Measurements from ENCODE around the gene KAZN.

The KAZN gene

GRCh38 chr1:14655385-14655784, 56.9 kb downstream of the KAZN start:
- DNase-seq: no peak
- no peaks in the 10 kb centered on the region for H3K9me3 Mint-ChIP-seq
- no peaks in the 10 kb centered on the region for H3K36me3 Mint-ChIP-seq (ENCODE audit: low read depth)
- H3K4me1 Mint-ChIP-seq (ENCODE audit: low read depth): no peaks in the 10 kb centered on the region
- no peak overlapping the region for H3K27ac Mint-ChIP-seq
- peaks cover 6% of the 10 kb centered on the region for H3K27me3 Mint-ChIP-seq
- H3K4me3 Mint-ChIP-seq: no peak overlapping the region

- H3K4me1 Mint-ChIP-seq (ENCODE audit: low read depth): no peaks in the 10 kb centered on the region
- peaks cover 14% of the 10 kb centered on the region for H3K27me3 Mint-ChIP-seq
- H3K27ac Mint-ChIP-seq: no peak overlapping the region
- no peaks in the 10 kb centered on the region for H3K9me3 Mint-ChIP-seq
- DNase-seq: no peak
- no peaks in the 10 kb centered on the region for H3K36me3 Mint-ChIP-seq (ENCODE audit: low read depth)
- no peak overlapping the region for H3K4me3 Mint-ChIP-seq
Observed at GRCh38 chr1:14656384-14656937, 58.0 kb downstream of the KAZN start.

- H3K27ac Mint-ChIP-seq: no peak overlapping the region
- no peaks in the 10 kb centered on the region for H3K4me1 Mint-ChIP-seq (ENCODE audit: low read depth)
- DNase-seq: no peak
- no peaks in the 10 kb centered on the region for H3K36me3 Mint-ChIP-seq (ENCODE audit: low read depth)
- no peaks in the 10 kb centered on the region for H3K9me3 Mint-ChIP-seq
- H3K4me3 Mint-ChIP-seq: no peak overlapping the region
- H3K27me3 Mint-ChIP-seq: peaks cover 7% of the 10 kb centered on the region
Observed at GRCh38 chr1:14658642-14659041, 60.2 kb downstream of the KAZN start.

- Mint-ChIP-seq H3K36me3 (ENCODE audit: low read depth) (no peaks in the 10 kb centered on the region), H3K27ac (no peak overlapping the region), H3K4me3 (no peak overlapping the region), H3K27me3 (peaks cover 7% of the 10 kb centered on the region), H3K4me1 (ENCODE audit: low read depth) (no peaks in the 10 kb centered on the region), H3K9me3 (no peaks in the 10 kb centered on the region)
- no peak for DNase-seq
Observed at GRCh38 chr1:14659913-14660312, 61.4 kb downstream of the KAZN start.

GRCh38 chr1:14660801-14661200, 62.3 kb downstream of the KAZN start:
- H3K4me1 Mint-ChIP-seq (ENCODE audit: low read depth): no peaks in the 10 kb centered on the region
- H3K4me3 Mint-ChIP-seq: no peak overlapping the region
- no peaks in the 10 kb centered on the region for H3K36me3 Mint-ChIP-seq (ENCODE audit: low read depth)
- no peak for DNase-seq
- no peaks in the 10 kb centered on the region for H3K9me3 Mint-ChIP-seq
- H3K27ac Mint-ChIP-seq: no peak overlapping the region
- H3K27me3 Mint-ChIP-seq: peaks cover 7% of the 10 kb centered on the region

- Mint-ChIP-seq H3K36me3 (ENCODE audit: low read depth) (no peaks in the 10 kb centered on the region), H3K27ac (no peak overlapping the region), H3K27me3 (peaks cover 7% of the 10 kb centered on the region), H3K9me3 (no peaks in the 10 kb centered on the region), H3K4me1 (ENCODE audit: low read depth) (no peaks in the 10 kb centered on the region), H3K4me3 (no peak overlapping the region)
- no peak for DNase-seq
Observed at GRCh38 chr1:14661222-14661621, 62.7 kb downstream of the KAZN start.

- no peak overlapping the region for H3K27ac Mint-ChIP-seq
- H3K9me3 Mint-ChIP-seq: no peaks in the 10 kb centered on the region
- H3K4me3 Mint-ChIP-seq: no peak overlapping the region
- no peaks in the 10 kb centered on the region for H3K36me3 Mint-ChIP-seq (ENCODE audit: low read depth)
- no peaks in the 10 kb centered on the region for H3K4me1 Mint-ChIP-seq (ENCODE audit: low read depth)
- DNase-seq: no peak
- peaks cover 7% of the 10 kb centered on the region for H3K27me3 Mint-ChIP-seq
Observed at GRCh38 chr1:14662116-14662515, 63.6 kb downstream of the KAZN start.

GRCh38 chr1:14663773-14664172, 65.3 kb downstream of the KAZN start:
- Mint-ChIP-seq H3K36me3 (ENCODE audit: low read depth) (no peaks in the 10 kb centered on the region), H3K27me3 (peaks cover 7% of the 10 kb centered on the region), H3K27ac (no peak overlapping the region), H3K4me3 (no peak overlapping the region), H3K9me3 (no peaks in the 10 kb centered on the region), H3K4me1 (ENCODE audit: low read depth) (no peaks in the 10 kb centered on the region)
- no peak for DNase-seq

- no peak overlapping the region for H3K27ac Mint-ChIP-seq
- H3K4me1 Mint-ChIP-seq (ENCODE audit: low read depth): no peaks in the 10 kb centered on the region
- H3K4me3 Mint-ChIP-seq: no peak overlapping the region
- no peaks in the 10 kb centered on the region for H3K36me3 Mint-ChIP-seq (ENCODE audit: low read depth)
- H3K9me3 Mint-ChIP-seq: no peaks in the 10 kb centered on the region
- H3K27me3 Mint-ChIP-seq: no peaks in the 10 kb centered on the region
- DNase-seq: no peak
Observed at GRCh38 chr1:14666373-14666772, 67.9 kb downstream of the KAZN start.

GRCh38 chr1:14666962-14667650, 68.6 kb downstream of the KAZN start:
- no peaks in the 10 kb centered on the region for H3K9me3 Mint-ChIP-seq
- no peak for DNase-seq
- H3K27me3 Mint-ChIP-seq: no peaks in the 10 kb centered on the region
- no peaks in the 10 kb centered on the region for H3K36me3 Mint-ChIP-seq (ENCODE audit: low read depth)
- H3K4me3 Mint-ChIP-seq: no peak overlapping the region
- no peaks in the 10 kb centered on the region for H3K4me1 Mint-ChIP-seq (ENCODE audit: low read depth)
- H3K27ac Mint-ChIP-seq: no peak overlapping the region

- no peak for DNase-seq
- no peak overlapping the region for H3K27ac Mint-ChIP-seq
- H3K4me3 Mint-ChIP-seq: no peak overlapping the region
- no peaks in the 10 kb centered on the region for H3K4me1 Mint-ChIP-seq (ENCODE audit: low read depth)
- H3K36me3 Mint-ChIP-seq (ENCODE audit: low read depth): no peaks in the 10 kb centered on the region
- no peaks in the 10 kb centered on the region for H3K27me3 Mint-ChIP-seq
- H3K9me3 Mint-ChIP-seq: no peaks in the 10 kb centered on the region
Observed at GRCh38 chr1:14667651-14667984, 69.1 kb downstream of the KAZN start.

- no peak overlapping the region for H3K4me3 Mint-ChIP-seq
- no peaks in the 10 kb centered on the region for H3K4me1 Mint-ChIP-seq (ENCODE audit: low read depth)
- H3K36me3 Mint-ChIP-seq (ENCODE audit: low read depth): no peaks in the 10 kb centered on the region
- no peak for DNase-seq
- no peaks in the 10 kb centered on the region for H3K9me3 Mint-ChIP-seq
- H3K27me3 Mint-ChIP-seq: no peaks in the 10 kb centered on the region
- no peak overlapping the region for H3K27ac Mint-ChIP-seq
Observed at GRCh38 chr1:14668538-14668937, 70.1 kb downstream of the KAZN start.

- Mint-ChIP-seq H3K36me3 (ENCODE audit: low read depth) (no peaks in the 10 kb centered on the region), H3K4me1 (ENCODE audit: low read depth) (no peaks in the 10 kb centered on the region), H3K27me3 (no peaks in the 10 kb centered on the region), H3K27ac (no peak overlapping the region), H3K4me3 (no peak overlapping the region), H3K9me3 (no peaks in the 10 kb centered on the region)
- DNase-seq: no peak
Observed at GRCh38 chr1:14672005-14672404, 73.5 kb downstream of the KAZN start.

GRCh38 chr1:14674030-14674429, 75.5 kb downstream of the KAZN start:
- no peaks in the 10 kb centered on the region for H3K27me3 Mint-ChIP-seq
- no peak overlapping the region for H3K27ac Mint-ChIP-seq
- no peak overlapping the region for H3K4me3 Mint-ChIP-seq
- no peaks in the 10 kb centered on the region for H3K9me3 Mint-ChIP-seq
- no peaks in the 10 kb centered on the region for H3K4me1 Mint-ChIP-seq (ENCODE audit: low read depth)
- no peaks in the 10 kb centered on the region for H3K36me3 Mint-ChIP-seq (ENCODE audit: low read depth)
- DNase-seq: no peak

- H3K27me3 Mint-ChIP-seq: no peaks in the 10 kb centered on the region
- no peak overlapping the region for H3K4me3 Mint-ChIP-seq
- H3K4me1 Mint-ChIP-seq (ENCODE audit: low read depth): no peaks in the 10 kb centered on the region
- no peaks in the 10 kb centered on the region for H3K36me3 Mint-ChIP-seq (ENCODE audit: low read depth)
- DNase-seq: no peak
- H3K27ac Mint-ChIP-seq: no peak overlapping the region
- no peaks in the 10 kb centered on the region for H3K9me3 Mint-ChIP-seq
Observed at GRCh38 chr1:14676400-14676799, 77.9 kb downstream of the KAZN start.
